Stomach smooth muscle (tissue), 2 donors: ENCODE results near the gene TRAIP.
"Not testable (repeated sequence)": the region's sequence is repeated elsewhere in the genome, so short reads cannot be mapped to it uniquely, and the experiment has no call there.

Source experiments
- H3K27ac ChIP-seq: one replicate; pipeline ENCODE4 v1.7.0; 2013; ENCODE audit warnings: mild to moderate bottlenecking, low read length, inconsistent platforms
- H3K27me3 ChIP-seq, 2 donors: one replicate each; pipeline ENCODE4 v1.7.0; 2013; ENCODE audit warnings: low read length in 2 of 2; ENCODE audit not compliant: insufficient read depth in 2 of 2, control insufficient read depth in 1 of 2
- H3K36me3 ChIP-seq, 2 donors: one replicate each; pipeline ENCODE4 v1.7.0; 2013; ENCODE audit warnings: low read length in 2 of 2; ENCODE audit not compliant: control insufficient read depth in 2 of 2, insufficient read depth in 2 of 2
- H3K4me1 ChIP-seq: one replicate; pipeline ENCODE4 v1.7.0; 2013; ENCODE audit warnings: low read length; ENCODE audit not compliant: control insufficient read depth, insufficient read depth
- H3K4me3 ChIP-seq, 2 donors: one replicate each; pipeline ENCODE4 v1.7.0; 2013; ENCODE audit warnings: low read length in 2 of 2
- H3K9ac ChIP-seq, 2 donors: one replicate each; pipeline ENCODE4 v1.7.0; 2013; ENCODE audit warnings: low read length in 2 of 2, mild to moderate bottlenecking in 1 of 2
- H3K9me3 ChIP-seq, 2 donors: one replicate each; pipeline ENCODE4 v1.7.0; 2013; ENCODE audit warnings: low read length in 2 of 2; ENCODE audit not compliant: control insufficient read depth in 2 of 2
- donor health status: healthy.
- donor health status: Pancreatic carcinoma.

Gene TRAIP

DNA sequence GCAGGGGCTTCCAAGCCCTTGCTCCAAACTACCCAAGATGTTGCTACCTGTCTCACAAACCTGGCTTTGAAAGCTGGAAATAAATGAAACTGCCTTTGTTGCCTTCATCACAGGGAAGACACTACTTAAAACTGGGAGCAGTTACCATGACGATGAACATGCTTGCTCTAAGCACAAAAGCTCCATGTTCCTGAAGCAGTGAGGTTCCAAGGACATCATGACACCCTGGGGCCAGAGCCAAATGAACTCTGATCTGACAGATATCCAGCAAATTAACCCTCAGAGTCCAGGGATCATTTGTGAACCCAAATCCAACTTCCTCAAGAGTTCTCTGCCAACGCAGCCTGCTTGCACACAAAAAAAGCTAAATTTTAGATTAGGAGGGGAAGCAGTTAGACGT is 10.7 kb downstream of the TRAIP start:
- Histone ChIP-seq H3K27me3 (no peaks in the 10 kb centered on the region), H3K9ac (no peak overlapping the region), H3K36me3 (no peaks in the 10 kb centered on the region), H3K4me3 (no peak overlapping the region), H3K9me3 (no peaks in the 10 kb centered on the region), H3K4me1 (peaks cover 4% of the 10 kb centered on the region), H3K27ac (no peak overlapping the region)

DNA sequence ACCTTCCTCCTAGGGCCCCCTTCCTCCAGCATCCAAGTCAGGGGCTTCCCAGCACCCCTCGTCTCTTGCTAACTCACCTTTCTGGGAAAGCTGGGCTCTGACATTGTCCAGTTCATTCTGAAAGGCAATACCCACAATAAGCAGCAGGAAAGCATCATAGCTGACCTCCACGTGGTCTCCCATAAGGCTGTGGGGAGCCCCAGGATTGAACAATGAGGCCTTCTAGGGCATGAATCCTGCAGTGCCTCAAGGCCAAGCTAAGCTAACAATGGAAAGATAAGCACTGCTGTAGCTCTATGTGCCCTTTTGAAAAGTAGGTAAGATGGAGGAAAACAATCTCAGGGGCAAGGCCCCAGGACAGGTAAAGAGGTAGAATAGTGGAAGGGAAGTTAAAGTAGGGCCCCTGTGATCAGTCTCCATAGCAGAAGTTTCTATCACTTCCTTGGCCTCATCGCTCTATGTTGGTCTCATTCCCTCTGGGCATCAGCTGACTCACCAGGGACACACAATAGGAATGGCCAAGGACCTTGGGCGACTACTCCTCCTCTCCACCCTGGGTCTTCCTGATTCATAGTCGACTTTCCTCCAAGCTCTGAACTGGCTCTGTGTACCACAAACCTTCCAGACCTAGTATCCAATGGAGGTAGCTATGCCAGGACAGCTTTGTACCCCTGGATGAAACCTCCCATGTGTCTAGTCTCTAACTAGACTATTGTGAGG is 11.7 kb downstream of the TRAIP start:
- Histone ChIP-seq H3K4me1 (peaks cover 5% of the 10 kb centered on the region), H3K4me3 (no peak overlapping the region), H3K36me3 (no peaks in the 10 kb centered on the region), H3K9me3 (no peaks in the 10 kb centered on the region), H3K27ac (no peak overlapping the region), H3K9ac (no peak overlapping the region), H3K27me3 (no peaks in the 10 kb centered on the region)

DNA sequence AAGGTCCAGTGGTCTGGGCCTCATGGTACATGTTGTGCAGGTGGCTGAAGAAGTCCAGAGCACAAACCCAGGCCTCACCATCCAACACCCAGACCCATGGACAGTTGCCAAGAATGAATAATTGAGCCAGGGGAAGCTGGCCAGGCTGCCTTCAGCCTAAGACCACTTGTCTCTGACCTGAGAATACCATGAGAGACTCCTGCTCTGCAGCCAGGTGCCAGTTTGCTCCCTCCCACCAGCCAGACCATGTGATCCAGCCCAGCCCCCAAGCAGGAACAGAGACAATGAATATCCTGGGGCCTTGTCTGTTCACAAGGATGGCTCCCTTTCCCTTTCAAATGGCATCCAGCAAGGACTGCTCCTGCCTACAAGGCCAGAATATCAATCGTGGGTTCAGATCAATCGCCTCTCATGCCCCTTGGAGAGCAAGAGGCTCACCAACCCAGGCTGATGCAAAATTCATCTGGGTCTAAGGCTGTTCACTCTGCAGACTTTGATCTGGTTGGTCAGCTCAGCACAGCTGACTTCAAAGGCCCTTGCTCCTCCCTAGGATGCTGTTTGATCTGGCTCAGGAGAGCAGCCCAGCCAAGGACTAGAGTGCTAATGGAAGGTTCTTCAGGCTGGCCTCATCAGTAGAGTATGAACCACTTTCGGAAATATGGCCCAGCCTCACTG is 13.4 kb downstream of the TRAIP start:
- no peaks in the 10 kb centered on the region for H3K27me3 ChIP-seq
- H3K4me1 ChIP-seq: peaks cover 11% of the 10 kb centered on the region
- H3K9ac ChIP-seq: no peak overlapping the region
- H3K9me3 ChIP-seq: no peaks in the 10 kb centered on the region
- no peak overlapping the region for H3K27ac ChIP-seq
- no peaks in the 10 kb centered on the region for H3K36me3 ChIP-seq
- H3K4me3 ChIP-seq: no peak overlapping the region

DNA sequence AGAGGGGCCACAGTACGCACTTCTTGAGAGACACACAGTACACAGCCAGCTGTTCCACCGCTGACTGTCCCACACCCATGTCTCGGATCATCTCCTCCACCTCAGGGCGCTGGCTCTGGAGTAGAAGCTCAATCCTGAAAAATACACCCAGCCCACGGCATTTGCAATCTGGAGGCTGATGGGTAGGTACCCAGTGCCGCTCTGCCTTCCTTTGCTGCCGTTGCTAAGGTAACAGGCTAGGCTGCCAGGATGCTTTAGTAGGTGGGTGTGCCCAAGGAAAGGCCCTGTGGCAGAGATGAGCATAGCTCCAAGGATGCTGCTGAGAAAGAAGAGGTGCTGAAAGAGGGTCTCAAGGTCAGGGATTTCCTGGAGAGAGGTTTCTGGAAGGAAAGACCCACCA is 14.6 kb downstream of the TRAIP start:
- H3K27ac ChIP-seq: no peak overlapping the region
- H3K27me3 ChIP-seq: no peaks in the 10 kb centered on the region
- no peak overlapping the region for H3K9ac ChIP-seq
- H3K36me3 ChIP-seq: no peaks in the 10 kb centered on the region
- peaks cover 11% of the 10 kb centered on the region for H3K4me1 ChIP-seq
- H3K9me3 ChIP-seq: no peaks in the 10 kb centered on the region
- no peak overlapping the region for H3K4me3 ChIP-seq

DNA sequence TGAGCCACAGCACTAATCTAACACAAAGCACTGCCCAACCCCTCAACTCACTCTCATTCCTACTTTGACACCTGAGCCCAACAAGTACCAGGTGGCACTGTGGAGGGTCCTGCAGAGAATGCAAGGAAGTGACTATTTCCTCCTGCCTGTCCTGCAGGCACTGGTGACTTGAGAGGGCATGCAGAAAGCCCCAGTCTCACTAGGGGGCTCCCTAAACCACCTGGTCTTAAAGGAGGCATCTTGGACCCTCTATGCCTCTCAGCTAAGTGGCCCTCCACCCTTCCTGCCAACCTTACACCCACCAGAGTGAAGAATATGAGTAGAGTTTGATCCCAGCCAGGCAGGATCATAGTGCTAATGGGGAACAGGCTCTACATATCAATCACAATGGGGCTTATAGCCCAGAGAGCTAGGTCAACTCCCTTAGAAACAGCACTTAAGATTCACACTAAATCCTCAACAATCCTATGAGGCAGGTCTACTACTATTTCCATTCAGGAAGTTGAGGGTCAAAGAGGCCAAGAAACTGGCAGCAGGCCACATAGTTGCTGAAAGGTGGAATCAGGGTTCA is 15.2 kb downstream of the TRAIP start:
- H3K9me3 ChIP-seq: no peaks in the 10 kb centered on the region
- H3K36me3 ChIP-seq: no peaks in the 10 kb centered on the region
- H3K9ac ChIP-seq: no peak overlapping the region
- no peaks in the 10 kb centered on the region for H3K27me3 ChIP-seq
- peaks cover 11% of the 10 kb centered on the region for H3K4me1 ChIP-seq
- no peak overlapping the region for H3K4me3 ChIP-seq
- H3K27ac ChIP-seq: no peak overlapping the region

DNA sequence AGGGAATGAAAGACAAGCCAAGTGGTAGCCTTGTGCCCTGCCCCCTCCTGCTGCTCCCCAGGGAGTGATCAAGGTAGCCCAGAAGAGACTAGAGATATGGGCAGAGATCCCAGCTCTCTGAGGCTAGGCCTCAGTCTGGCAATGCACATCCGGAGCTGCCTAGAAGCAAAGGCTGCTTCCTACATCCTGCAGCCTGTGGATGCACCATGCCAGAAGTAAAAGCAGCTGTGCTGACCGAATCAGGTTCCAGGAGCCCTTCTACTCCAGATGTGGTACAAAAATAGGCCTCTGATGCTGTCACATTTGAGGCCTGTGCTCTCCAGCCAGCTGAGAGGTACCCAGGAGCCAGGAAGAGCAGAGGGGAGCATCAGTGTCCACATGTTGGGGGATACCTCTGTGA is 16.0 kb downstream of the TRAIP start:
- no peak overlapping the region for H3K27ac ChIP-seq
- no peaks in the 10 kb centered on the region for H3K9me3 ChIP-seq

DNA sequence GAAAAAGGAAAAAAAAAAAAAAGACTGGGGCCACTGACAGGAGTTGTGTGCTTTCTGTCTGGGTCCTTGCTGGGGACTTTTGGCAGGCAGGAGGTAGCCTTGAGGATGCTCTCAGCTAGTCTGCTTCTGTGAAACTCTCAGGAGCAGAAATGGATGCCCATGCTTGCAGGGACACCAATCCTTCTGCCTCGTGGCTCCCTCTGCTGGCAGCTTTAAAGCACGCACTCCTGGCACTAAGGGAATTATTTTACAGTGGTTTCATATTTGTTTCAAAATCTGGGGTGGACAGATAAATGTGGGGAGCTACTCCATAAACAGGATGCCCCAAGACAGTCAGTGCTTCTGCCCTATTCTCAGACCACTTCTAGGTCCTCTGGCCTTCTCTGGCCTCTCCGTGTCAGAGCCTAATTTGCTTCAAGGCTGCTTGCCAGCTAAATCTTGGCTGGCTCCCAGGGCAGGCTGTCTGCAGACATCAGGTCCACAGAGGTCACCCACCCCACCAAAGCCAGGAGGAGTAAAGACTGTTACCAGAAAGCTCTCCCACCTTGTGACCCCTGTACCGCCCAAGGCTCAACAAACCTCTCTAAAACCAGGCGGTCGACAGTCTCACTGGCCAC is 17.1 kb downstream of the TRAIP start:
- H3K36me3 ChIP-seq: no peaks in the 10 kb centered on the region
- H3K9ac ChIP-seq: peak overlapping the region in 1 of 2 donors; percentile 51
- no peaks in the 10 kb centered on the region for H3K27me3 ChIP-seq
- H3K4me1 ChIP-seq: peaks cover 11% of the 10 kb centered on the region
- H3K27ac ChIP-seq: peak overlapping the region; percentile 6
- H3K4me3 ChIP-seq: peak overlapping the region in 1 of 2 donors; percentile 40
- H3K9me3 ChIP-seq: no peaks in the 10 kb centered on the region

More for the DNA sequence above, 16.0 kb downstream of the TRAIP start:
- no peaks in the 10 kb centered on the region for H3K27me3 ChIP-seq
- H3K4me1 ChIP-seq: peaks cover 11% of the 10 kb centered on the region
- no peak overlapping the region for H3K4me3 ChIP-seq
- H3K9ac ChIP-seq: peak overlapping the region in 1 of 2 donors; percentile 36
- no peaks in the 10 kb centered on the region for H3K36me3 ChIP-seq

DNA sequence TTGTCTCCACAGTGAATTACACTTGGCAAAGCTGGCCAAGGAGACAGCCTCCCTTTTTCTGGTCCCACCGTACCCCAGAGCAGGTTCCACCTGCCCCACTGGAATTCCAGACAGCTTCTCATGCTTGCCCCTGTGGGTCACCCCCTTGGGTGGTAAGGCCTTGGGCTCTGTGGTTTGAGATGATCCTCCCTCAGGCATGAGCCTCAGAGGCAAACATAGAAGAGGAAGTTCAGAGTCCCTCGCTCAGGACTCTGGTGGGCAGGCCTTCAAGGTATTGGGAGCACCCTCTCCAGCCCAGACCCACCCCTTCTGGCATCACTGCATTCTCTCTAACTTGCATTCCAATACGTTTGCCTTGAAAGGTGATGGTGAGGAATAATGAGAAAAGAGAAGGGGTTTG is 25.0 kb downstream of the TRAIP start:
- no peaks in the 10 kb centered on the region for H3K27me3 ChIP-seq
- H3K4me1 ChIP-seq: no peaks in the 10 kb centered on the region
- no peak overlapping the region for H3K27ac ChIP-seq
- H3K9ac ChIP-seq: no peak overlapping the region
- peaks cover 0 to 4% of the 10 kb centered on the region in 2 donors for H3K36me3 ChIP-seq
- no peak overlapping the region for H3K4me3 ChIP-seq
- H3K9me3 ChIP-seq: no peaks in the 10 kb centered on the region

DNA sequence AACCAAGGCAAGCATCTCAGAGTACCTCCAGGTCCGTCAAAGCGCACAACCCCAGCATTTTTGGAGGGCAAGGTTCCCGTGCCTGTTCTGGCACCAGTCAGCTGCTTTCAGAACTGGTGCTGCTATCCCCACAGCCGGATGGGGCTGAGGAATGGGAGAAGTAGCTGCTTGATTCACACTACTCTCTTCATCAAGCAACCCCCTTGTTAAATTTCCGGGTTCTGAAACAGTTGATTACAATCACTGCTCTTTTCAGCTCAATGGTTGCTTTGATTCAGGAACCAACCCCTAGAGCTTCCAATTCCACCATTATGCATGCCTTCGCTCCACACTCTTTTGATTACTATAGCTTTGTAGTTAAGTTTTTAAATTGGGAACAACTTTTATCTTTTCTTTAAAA is 30.3 kb downstream of the TRAIP start:
- Histone ChIP-seq H3K9ac (no peak overlapping the region), H3K4me3 (no peak overlapping the region), H3K27ac (no peak overlapping the region), H3K9me3 (no peaks in the 10 kb centered on the region), H3K4me1 (no peaks in the 10 kb centered on the region), H3K36me3 (peaks cover 0 to 2% of the 10 kb centered on the region in 2 donors), H3K27me3 (no peaks in the 10 kb centered on the region)

DNA sequence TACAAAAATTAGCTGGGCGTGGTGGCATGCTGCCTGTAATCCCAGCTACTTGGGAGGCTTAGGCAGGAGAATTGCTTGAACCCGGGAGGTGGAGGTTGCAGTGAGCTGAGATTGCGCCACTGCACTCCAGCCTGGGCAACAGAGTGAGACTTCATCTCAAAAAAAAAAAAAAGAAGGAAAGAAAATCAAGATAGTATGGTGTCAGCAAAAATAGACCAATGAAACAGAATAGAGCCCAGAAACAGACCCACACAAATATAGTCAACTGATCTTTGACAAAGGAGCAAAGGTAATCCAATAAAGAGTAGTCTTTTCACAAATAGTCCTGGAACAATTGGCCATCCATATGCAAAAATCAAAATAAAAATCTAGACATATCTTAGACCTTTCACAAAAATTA is 33.2 kb downstream of the TRAIP start:
- H3K4me3 ChIP-seq, H3K36me3 ChIP-seq, H3K9me3 ChIP-seq, H3K4me1 ChIP-seq, H3K27ac ChIP-seq, H3K27me3 ChIP-seq, H3K9ac ChIP-seq: not testable (repeated sequence)
